A673 (cell line): ENCODE results near the gene VAV3. TPM values are rescaled to one million over a fixed set of nuclear protein-coding genes. Genes with fewer than 3 reads are reported as not detected.

Experiments
- BruUV-seq: library from RNA; stranded (reverse); fragments of 400-500 nt; replicated peaks from 2 replicates; lab custom pipeline; 2021; lab: Mats Ljungman, UMichigan
- CTCF ChIA-PET: fragments of 300-600 bp; sonication (Branson Sonifier 250); formaldehyde crosslinking; loops from one replicate; lab custom pipeline; 2022; ENCODE audit warnings: antibody characterized with exemption; lab: Charles Lee
- POLR2A ChIA-PET: fragments of 300-600 bp; sonication (Branson Sonifier 250); formaldehyde crosslinking; loops from one replicate; lab custom pipeline; 2022; ENCODE audit warnings: antibody characterized with exemption; ENCODE audit not compliant: low non-redundant PET; lab: Charles Lee
- DNase-seq: peaks from one replicate; pipeline ENCODE4 v3.0.0-alpha.2; 2015; ENCODE audit warnings: low spot score
- H3K27ac ChIP-seq: fragments of 200-600 bp; sonication (generic); 2 replicates; pipeline ENCODE4 v1.5.1; 2016; ENCODE audit warnings: mixed run types, low read depth, mild to moderate bottlenecking, mixed read lengths, antibody characterized with exemption, low read length; ENCODE audit not compliant: poor library complexity, severe bottlenecking
- H3K27me3 ChIP-seq: fragments of 200-600 bp; sonication (generic); replicated peaks from 2 replicates; pipeline ENCODE4 v1.6.1; 2017; ENCODE audit warnings: mixed run types, low read depth, mild to moderate bottlenecking, mixed read lengths, antibody characterized with exemption, low read length; ENCODE audit not compliant: insufficient read depth, poor library complexity
- H3K36me3 ChIP-seq: fragments of 200-600 bp; sonication (generic); 2 replicates; pipeline ENCODE4 v1.6.1; 2016; ENCODE audit warnings: mixed run types, mild to moderate bottlenecking, mixed read lengths, antibody characterized with exemption, low read length; ENCODE audit not compliant: insufficient read depth, poor library complexity, severe bottlenecking
- H3K4me1 ChIP-seq: fragments of 200-600 bp; sonication (generic); 2 replicates; pipeline ENCODE4 v1.6.1; 2017; ENCODE audit warnings: mixed run types, mild to moderate bottlenecking, mixed read lengths, antibody characterized with exemption, low read length; ENCODE audit not compliant: insufficient read depth, poor library complexity, severe bottlenecking
- H3K4me3 ChIP-seq: fragments of 200-600 bp; sonication (generic); 2 replicates; pipeline ENCODE4 v1.5.1; 2016; ENCODE audit warnings: low read depth, mixed run types, mild to moderate bottlenecking, mixed read lengths, low read length; ENCODE audit not compliant: poor library complexity, severe bottlenecking
- H3K9me3 ChIP-seq: fragments of 200-600 bp; sonication (generic); 2 replicates; pipeline ENCODE4 v1.6.1; 2016; ENCODE audit warnings: mixed run types, low read depth, mild to moderate bottlenecking, mixed read lengths, antibody characterized with exemption, low read length; ENCODE audit not compliant: poor library complexity, severe bottlenecking
- CTCF ChIP-seq: fragments of 300-800, 200-600 bp; sonication (generic); conservative IDR thresholded peaks from 2 replicates; pipeline ENCODE4 v1.5.1; 2017; ENCODE audit warnings: low read depth, mild to moderate bottlenecking, antibody characterized with exemption, low read length, moderate library complexity, mixed read lengths
- EZH2 ChIP-seq: fragments of 200-600 bp; sonication (generic); IDR thresholded peaks from 2 replicates; pipeline ENCODE4 v1.6.1; 2017; ENCODE audit warnings: borderline replicate concordance, low read depth, mild to moderate bottlenecking, mixed read lengths, antibody characterized with exemption, low read length; ENCODE audit not compliant: poor library complexity, severe bottlenecking
- intact Hi-C: fragments of 100-400 bp; cut with micrococcal nuclease; formaldehyde crosslinking; loops from one replicate; pipeline ENCODE4 v1.10.0; 2022; ENCODE audit not compliant: unreplicated experiment
- total RNA-seq: library from RNA; stranded (reverse); gene quantifications from 2 replicates; pipeline ENCODE4 v1.2.3, GENCODE V29; 2021

The VAV3 gene
- total RNA-seq, 1 experiment from 2014 or later = 0.30 TPM

- intact Hi-C loops = no loop called here
- no peaks in the 10 kb centered on the region for H3K36me3 ChIP-seq
- TF ChIP-seq EZH2 (no peak), CTCF (no peak)
- CTCF ChIA-PET = no interaction called here
- no peak overlapping the region for H3K27ac ChIP-seq
- peaks cover 11% of the 10 kb centered on the region for H3K4me1 ChIP-seq
- H3K4me3 ChIP-seq = no peak overlapping the region
- no TSS peak for BruUV-seq
- H3K27me3 ChIP-seq = peaks cover 10% of the 10 kb centered on the region
- POLR2A ChIA-PET = no interaction called here
- H3K9me3 ChIP-seq = no peaks in the 10 kb centered on the region
- no peak for DNase-seq
Observed at GRCh38 chr1:107879346-107879745, 85.6 kb downstream of the VAV3 start.

DNA sequence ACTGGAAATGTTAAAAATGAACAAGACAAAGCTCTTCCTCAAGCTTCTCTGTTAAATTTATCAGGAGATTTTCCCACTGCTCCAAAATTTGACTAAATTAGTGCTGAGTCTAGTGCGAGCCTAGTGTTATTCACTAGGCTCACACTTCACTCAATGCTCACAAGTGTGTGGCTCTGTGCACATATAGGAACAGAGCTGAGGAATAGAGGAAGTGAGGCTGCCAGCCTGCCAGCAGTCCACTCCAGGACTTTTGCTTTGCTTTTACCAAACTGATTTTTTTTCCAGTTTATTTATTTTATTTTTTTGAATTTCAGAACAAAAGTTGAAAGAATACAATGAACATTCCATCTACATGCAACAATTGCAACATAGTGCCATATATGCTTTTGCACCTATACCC lies 87.2 kb downstream of the VAV3 start:
- BruUV-seq = no TSS peak
- Histone ChIP-seq H3K27ac (no peak overlapping the region), H3K4me1 (peaks cover 11% of the 10 kb centered on the region), H3K9me3 (no peaks in the 10 kb centered on the region), H3K4me3 (no peak overlapping the region), H3K36me3 (no peaks in the 10 kb centered on the region), H3K27me3 (peaks cover 13% of the 10 kb centered on the region)
- TF ChIP-seq CTCF = no peak
- TF ChIP-seq EZH2 = no peak
- POLR2A ChIA-PET = interaction anchor here (0.6 kb wide), 1 partner anchor 1002 kb away, joined by 3 read pairs; no protein-coding TSS in a partner anchor
- DNase-seq = peak; percentile 15
- CTCF ChIA-PET = interaction anchor here (1.4 kb wide), 1 partner anchor 96 kb away, joined by 3 read pairs; no protein-coding TSS in a partner anchor
- intact Hi-C loops = no loop called here

DNA sequence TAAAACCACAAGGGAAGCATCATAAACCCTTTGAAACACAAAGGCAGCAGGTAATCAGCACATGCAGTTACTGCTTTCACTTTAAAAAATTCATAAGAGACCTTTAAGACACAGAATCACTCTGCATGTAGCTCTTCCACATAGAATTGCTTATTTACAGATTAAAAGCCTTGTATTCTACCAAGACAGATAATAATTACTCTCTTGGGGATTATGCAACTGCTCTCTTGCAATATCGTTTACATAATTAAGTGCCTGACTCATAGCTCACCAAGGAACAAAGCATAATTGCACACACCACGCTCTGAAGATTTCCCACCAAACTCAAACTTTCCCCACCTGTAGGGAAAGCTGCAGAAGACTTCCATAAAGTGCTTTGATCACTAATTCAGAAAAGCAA lies 87.9 kb downstream of the VAV3 start:
- H3K9me3 ChIP-seq = no peaks in the 10 kb centered on the region
- H3K4me1 ChIP-seq = peaks cover 11% of the 10 kb centered on the region
- DNase-seq = peak; percentile 91
- no peak overlapping the region for H3K27ac ChIP-seq
- no TSS peak for BruUV-seq
- H3K36me3 ChIP-seq = no peaks in the 10 kb centered on the region
- ChIA-PET POLR2A (interaction anchor here (0.6 kb wide), 1 partner anchor 1002 kb away, joined by 3 read pairs; no protein-coding TSS in a partner anchor), CTCF (interaction anchor here (1.4 kb wide), 1 partner anchor 95 kb away, joined by 3 read pairs; no protein-coding TSS in a partner anchor)
- peaks cover 18% of the 10 kb centered on the region for H3K27me3 ChIP-seq
- intact Hi-C loops = no loop called here
- no peak overlapping the region for H3K4me3 ChIP-seq
- TF ChIP-seq CTCF (no peak), EZH2 (no peak)
